ENCODE data around the gene FHAD1. TPM values are rescaled to one million over a fixed set of nuclear protein-coding genes. Genes with fewer than 3 reads are reported as not detected.
A peak's percentile ranks its signal among the peaks of the same experiment; 100 is the strongest.

FHAD1 gene
- total RNA-seq, 1 donor from 2014 or later = 0.13 TPM

GRCh38 chr1:15393475-15394257, 146.6 kb downstream of the FHAD1 start:
- DNase-seq (ENCODE audit: low read depth in 2 of 2) = no peak

- no peak for DNase-seq (ENCODE audit: low read depth in 2 of 2)
Measured at GRCh38 chr1:15394258-15394690, 147.3 kb downstream of the FHAD1 start.

- no peak for DNase-seq (ENCODE audit: low read depth in 2 of 2)
Measured at GRCh38 chr1:15397236-15397635, 150.2 kb downstream of the FHAD1 start.

- DNase-seq (ENCODE audit: low read depth in 2 of 2) = no peak
Measured at GRCh38 chr1:15399710-15400109, 152.7 kb downstream of the FHAD1 start.

- DNase-seq (ENCODE audit: low read depth in 2 of 2) = no peak
Measured at GRCh38 chr1:15400627-15401026, 153.6 kb downstream of the FHAD1 start.

GRCh38 chr1:15401391-15402055, 154.5 kb downstream of the FHAD1 start:
- peak in 1 of 2 donors; percentile 63 for DNase-seq (ENCODE audit: low read depth in 2 of 2)

GRCh38 chr1:15402809-15403450, 155.9 kb downstream of the FHAD1 start:
- no peak for DNase-seq (ENCODE audit: low read depth in 2 of 2)

GRCh38 chr1:15403962-15404580, 157.0 kb downstream of the FHAD1 start:
- DNase-seq (ENCODE audit: low read depth in 2 of 2) = no peak

- DNase-seq (ENCODE audit: low read depth in 2 of 2) = no peak
Measured at GRCh38 chr1:15405106-15405850, 158.3 kb downstream of the FHAD1 start.

- DNase-seq (ENCODE audit: low read depth in 2 of 2) = peak in 1 of 2 donors; percentile 38
Measured at GRCh38 chr1:15406614-15407559, 159.9 kb downstream of the FHAD1 start.

- no peak for DNase-seq (ENCODE audit: low read depth in 2 of 2)
Measured at GRCh38 chr1:15407580-15407979, 160.6 kb downstream of the FHAD1 start.

- DNase-seq (ENCODE audit: low read depth in 2 of 2) = no peak
Measured at GRCh38 chr1:15408890-15409387, 161.9 kb downstream of the FHAD1 start.

GRCh38 chr1:15409388-15410222, 162.6 kb downstream of the FHAD1 start, which contains the start of gene EFHD2:
TSS of gene EFHD2 (plus strand) at chr1:15409888. CDS start at chr1:15409972, 84 bp downstream.
- peak; percentile 83 to 84 for DNase-seq (ENCODE audit: low read depth in 2 of 2)

GRCh38 chr1:15410223-15410883, 163.3 kb downstream of the FHAD1 start:
- DNase-seq (ENCODE audit: low read depth in 2 of 2) = no peak

GRCh38 chr1:15410884-15411245, 163.8 kb downstream of the FHAD1 start:
- DNase-seq (ENCODE audit: low read depth in 2 of 2) = no peak

- DNase-seq (ENCODE audit: low read depth in 2 of 2) = no peak
Measured at GRCh38 chr1:15411593-15412137, 164.6 kb downstream of the FHAD1 start.

- DNase-seq (ENCODE audit: low read depth in 2 of 2) = peak in 1 of 2 donors; percentile 50
Measured at GRCh38 chr1:15412175-15412800, 165.3 kb downstream of the FHAD1 start.

GRCh38 chr1:15412843-15413242, 165.8 kb downstream of the FHAD1 start:
- peak in 1 of 2 donors; percentile 60 for DNase-seq (ENCODE audit: low read depth in 2 of 2)

Data from dermis microvascular lymphatic vessel endothelial cell (primary cell).